ENCODE data around the gene SLC18A3.

SLC18A3 gene

DNA sequence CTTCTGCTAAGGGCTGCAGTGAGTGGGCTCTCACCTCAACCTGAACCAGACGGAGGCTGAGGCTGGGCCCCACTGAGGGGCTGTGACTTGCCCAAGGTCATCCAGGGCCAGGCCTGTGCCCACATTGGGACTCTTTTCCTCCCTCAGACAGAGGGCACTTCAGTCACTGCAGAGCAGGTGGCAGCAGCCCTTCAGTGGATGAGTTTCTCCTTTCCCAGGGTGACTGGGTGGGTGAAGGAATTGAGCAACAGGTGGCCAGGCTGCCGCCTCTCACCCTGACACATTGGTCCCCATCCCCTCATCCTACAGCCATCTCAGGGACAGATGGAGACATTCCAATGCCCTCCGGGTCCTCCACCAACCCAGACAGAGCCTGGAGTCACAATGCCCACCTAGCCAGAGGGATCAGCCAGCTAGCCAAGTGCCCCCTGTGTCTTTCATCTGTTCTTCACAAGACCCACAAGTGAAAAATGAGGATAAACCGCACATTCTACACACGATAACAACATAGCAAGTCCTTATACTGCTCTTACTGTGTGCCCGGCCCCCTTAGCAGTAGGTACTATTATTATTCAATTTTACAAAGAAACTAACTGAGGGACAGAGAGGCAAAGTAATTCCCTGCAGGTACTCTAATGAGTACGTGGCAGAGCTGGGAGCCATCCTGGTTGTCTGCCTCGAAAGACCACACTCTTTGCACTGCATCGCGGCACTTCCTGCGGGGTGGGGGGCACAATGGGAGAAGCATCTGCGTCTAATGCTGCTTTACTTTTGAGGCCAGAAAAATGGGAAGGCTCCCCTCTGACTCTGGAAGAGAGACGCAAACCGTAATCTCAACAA, 1.7 kb upstream of the SLC18A3 start:
- H3K4me3 ChIP-seq (ENCODE audit: low read depth, low read length), result no peak overlapping the region
- TF ChIP-seq, protein P1, sequence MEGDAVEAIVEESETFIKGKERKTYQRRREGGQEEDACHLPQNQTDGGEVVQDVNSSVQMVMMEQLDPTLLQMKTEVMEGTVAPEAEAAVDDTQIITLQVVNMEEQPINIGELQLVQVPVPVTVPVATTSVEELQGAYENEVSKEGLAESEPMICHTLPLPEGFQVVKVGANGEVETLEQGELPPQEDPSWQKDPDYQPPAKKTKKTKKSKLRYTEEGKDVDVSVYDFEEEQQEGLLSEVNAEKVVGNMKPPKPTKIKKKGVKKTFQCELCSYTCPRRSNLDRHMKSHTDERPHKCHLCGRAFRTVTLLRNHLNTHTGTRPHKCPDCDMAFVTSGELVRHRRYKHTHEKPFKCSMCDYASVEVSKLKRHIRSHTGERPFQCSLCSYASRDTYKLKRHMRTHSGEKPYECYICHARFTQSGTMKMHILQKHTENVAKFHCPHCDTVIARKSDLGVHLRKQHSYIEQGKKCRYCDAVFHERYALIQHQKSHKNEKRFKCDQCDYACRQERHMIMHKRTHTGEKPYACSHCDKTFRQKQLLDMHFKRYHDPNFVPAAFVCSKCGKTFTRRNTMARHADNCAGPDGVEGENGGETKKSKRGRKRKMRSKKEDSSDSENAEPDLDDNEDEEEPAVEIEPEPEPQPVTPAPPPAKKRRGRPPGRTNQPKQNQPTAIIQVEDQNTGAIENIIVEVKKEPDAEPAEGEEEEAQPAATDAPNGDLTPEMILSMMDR (IDR thresholded peaks at IDR 0.05; ENCODE audit: insufficient read depth, low read length, missing control alignments), result no peak
- no peak for DNase-seq (ENCODE audit: low read depth, low spot score)
- POLR2A ChIA-PET, result no interaction called here
- CTCF ChIA-PET, result interaction anchor here (1.4 kb wide), 1 partner anchor 15 kb away, joined by 4 read pairs; no protein-coding TSS in a partner anchor

DNA sequence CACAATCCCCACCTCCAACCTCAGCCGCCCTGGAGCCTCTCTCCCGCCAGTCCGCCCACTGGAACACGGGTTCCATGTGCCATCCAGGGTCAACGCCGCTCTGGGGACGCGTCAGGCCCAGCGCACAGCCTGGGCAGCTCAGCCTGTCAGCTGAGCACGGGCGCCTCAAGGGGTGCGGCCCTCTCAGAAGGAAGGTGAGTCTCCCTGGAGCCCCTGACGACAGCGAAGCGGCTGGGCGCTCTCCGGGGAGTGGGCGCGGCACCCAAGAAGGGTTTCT, 1.2 kb upstream of the SLC18A3 start:
- no peak overlapping the region for H3K4me3 ChIP-seq (ENCODE audit: low read depth, low read length)
- DNase-seq (ENCODE audit: low read depth, low spot score), result no peak
- POLR2A ChIA-PET, result no interaction called here
- CTCF ChIA-PET, result interaction anchor here (0.6 to 1.4 kb wide), 2 partner anchors 14 to 16 kb away, joined by 3 to 4 read pairs; no protein-coding TSS in a partner anchor
- TF ChIP-seq, protein P1 (IDR thresholded peaks at IDR 0.05; ENCODE audit: insufficient read depth, low read length, missing control alignments), result no peak

DNA sequence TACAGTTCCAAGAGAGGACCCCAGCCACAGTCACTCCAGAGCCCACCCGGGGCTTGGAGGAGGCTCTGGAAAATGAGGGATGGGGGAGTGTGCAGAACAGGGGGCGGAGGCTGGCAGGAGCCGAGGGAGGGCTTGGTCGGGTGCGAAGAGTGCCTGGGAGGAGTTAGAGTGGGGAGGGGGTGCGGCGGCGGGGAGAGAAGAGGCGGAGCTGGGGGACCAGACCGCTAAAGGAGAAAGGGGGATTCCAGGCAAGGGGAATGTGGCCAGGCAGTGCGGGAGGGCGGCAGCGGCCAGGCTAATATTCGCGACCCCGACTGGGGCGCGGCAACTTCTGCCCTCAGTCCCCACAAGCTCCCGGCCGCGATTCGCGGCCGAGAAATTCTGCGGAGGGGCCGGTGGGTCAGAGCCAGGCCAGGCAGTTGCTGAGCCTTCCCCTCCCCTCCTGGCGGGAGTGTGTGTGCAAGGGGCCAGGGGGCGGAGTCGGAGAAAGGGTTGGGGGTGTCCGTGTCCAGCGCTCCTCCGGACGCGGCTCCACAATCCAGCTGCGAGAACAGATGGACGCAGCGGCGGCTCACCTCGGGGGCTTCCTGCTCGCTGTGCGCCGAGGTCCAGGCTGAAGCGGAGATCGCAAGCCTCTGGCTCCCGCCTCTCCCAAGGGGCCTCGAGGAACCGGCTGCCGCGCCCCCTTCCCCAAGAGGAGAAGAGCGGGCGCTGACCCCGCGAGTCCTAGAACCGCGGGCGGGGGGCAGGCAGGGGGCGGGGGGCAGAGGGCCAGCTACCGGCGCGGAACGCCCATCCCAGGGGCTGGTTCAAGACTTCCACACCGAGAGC, 612 bp upstream of the SLC18A3 start:
- no peak for DNase-seq (ENCODE audit: low read depth, low spot score)
- H3K4me3 ChIP-seq (ENCODE audit: low read depth, low read length), result no peak overlapping the region
- ChIA-PET POLR2A (no interaction called here), CTCF (interaction anchor here (0.6 to 1.4 kb wide), 3 partner anchors 14 to 16 kb away, joined by 3 to 4 read pairs (median 3); no protein-coding TSS in a partner anchor)
- TF ChIP-seq, protein P1 (IDR thresholded peaks at IDR 0.05; ENCODE audit: insufficient read depth, low read length, missing control alignments), result no peak

DNA sequence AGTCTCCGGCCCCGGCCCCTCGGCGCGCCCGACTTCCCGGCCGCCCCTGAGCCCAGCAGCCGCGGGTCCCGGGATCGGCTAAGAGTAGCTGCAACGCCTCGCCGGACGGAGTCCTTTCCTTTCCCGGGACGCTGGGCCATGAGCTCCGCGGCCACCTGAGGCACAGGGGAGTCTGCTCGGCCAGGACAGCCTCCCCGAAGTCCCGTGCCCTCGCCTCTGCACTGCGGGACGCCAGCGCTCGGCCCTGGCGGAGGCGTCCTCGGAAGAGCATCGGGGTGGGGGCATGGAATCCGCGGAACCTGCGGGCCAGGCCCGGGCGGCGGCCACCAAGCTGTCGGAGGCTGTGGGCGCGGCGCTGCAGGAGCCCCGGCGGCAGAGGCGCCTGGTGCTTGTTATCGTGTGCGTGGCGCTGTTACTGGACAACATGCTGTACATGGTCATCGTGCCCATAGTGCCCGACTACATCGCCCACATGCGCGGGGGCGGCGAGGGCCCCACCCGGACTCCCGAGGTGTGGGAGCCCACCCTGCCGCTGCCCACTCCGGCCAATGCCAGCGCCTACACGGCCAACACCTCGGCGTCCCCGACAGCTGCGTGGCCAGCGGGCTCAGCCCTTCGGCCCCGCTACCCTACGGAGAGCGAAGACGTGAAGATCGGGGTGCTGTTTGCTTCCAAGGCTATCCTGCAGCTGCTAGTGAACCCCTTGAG, 502 bp downstream of the SLC18A3 start:
- ChIA-PET CTCF (interaction anchor here (1.3 kb wide), 1 partner anchor 16 kb away, joined by 3 read pairs; no protein-coding TSS in a partner anchor), POLR2A (no interaction called here)
- TF ChIP-seq, protein P1 (IDR thresholded peaks at IDR 0.05; ENCODE audit: insufficient read depth, low read length, missing control alignments), result no peak
- no peak overlapping the region for H3K4me3 ChIP-seq (ENCODE audit: low read depth, low read length)
- DNase-seq (ENCODE audit: low read depth, low spot score), result no peak

DNA sequence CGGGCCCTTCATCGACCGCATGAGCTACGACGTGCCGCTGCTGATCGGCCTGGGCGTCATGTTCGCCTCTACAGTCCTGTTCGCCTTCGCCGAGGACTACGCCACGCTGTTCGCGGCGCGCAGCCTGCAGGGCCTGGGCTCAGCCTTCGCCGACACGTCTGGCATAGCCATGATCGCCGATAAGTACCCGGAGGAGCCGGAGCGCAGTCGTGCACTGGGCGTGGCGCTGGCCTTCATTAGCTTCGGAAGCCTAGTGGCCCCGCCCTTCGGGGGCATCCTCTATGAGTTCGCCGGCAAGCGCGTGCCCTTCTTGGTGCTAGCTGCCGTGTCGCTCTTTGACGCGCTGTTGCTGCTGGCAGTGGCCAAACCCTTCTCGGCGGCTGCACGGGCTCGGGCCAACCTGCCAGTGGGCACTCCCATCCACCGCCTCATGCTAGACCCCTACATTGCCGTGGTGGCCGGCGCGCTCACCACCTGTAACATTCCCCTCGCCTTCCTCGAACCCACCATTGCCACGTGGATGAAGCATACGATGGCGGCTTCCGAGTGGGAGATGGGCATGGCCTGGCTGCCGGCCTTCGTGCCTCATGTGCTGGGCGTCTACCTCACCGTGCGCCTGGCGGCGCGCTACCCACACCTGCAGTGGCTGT, 1.2 kb downstream of the SLC18A3 start:
- CTCF ChIA-PET, result interaction anchor here (1.3 kb wide), 1 partner anchor 16 kb away, joined by 3 read pairs; no protein-coding TSS in a partner anchor
- no peak overlapping the region for H3K4me3 ChIP-seq (ENCODE audit: low read depth, low read length)
- TF ChIP-seq, protein P1 (IDR thresholded peaks at IDR 0.05; ENCODE audit: insufficient read depth, low read length, missing control alignments), result no peak
- DNase-seq (ENCODE audit: low read depth, low spot score), result no peak
- POLR2A ChIA-PET, result no interaction called here

Data from AG04449 (cell line).